T-helper 17 cell (primary cell): Measurements from ENCODE around the gene SLC28A3. TPM values are rescaled to one million over a fixed set of nuclear protein-coding genes. Genes with fewer than 3 reads are reported as not detected.
"Not testable (repeated sequence)": the region's sequence is repeated elsewhere in the genome, so short reads cannot be mapped to it uniquely, and the experiment has no call there.

Source experiments
- ATAC-seq: fragments of 150-1000 bp; cut with Tn5 transposase; 2 replicates; pipeline ENCODE4 v1.10.0; 2021; ENCODE audit warnings: mild to moderate bottlenecking, moderate library complexity
- DNase-seq, 3 donors: peaks; one replicate each; pipeline versions ENCODE4 v3.0.0 to v3.0.0-alpha.2; 2020 to 2021
- H3K9me3 ChIP-seq: one replicate; pipeline ENCODE4 v1.7.0; 2013; ENCODE audit warnings: low read length, mild to moderate bottlenecking; ENCODE audit not compliant: control insufficient read depth, poor library complexity, severe bottlenecking
- H3K27ac Mint-ChIP-seq: one replicate; pipeline ENCODE4 v1.8.0; 2022; ENCODE audit warnings: mild to moderate bottlenecking, moderate library complexity, mixed read lengths
- H3K27me3 Mint-ChIP-seq: one replicate; pipeline ENCODE4 v1.8.0; 2022; ENCODE audit warnings: mixed read lengths
- H3K36me3 Mint-ChIP-seq: one replicate; pipeline ENCODE4 v1.8.0; 2022; ENCODE audit warnings: low read depth, mixed read lengths
- H3K4me1 Mint-ChIP-seq: one replicate; pipeline ENCODE4 v1.8.0; 2022; ENCODE audit warnings: mild to moderate bottlenecking, mixed read lengths
- H3K4me3 Mint-ChIP-seq: one replicate; pipeline ENCODE4 v1.8.0; 2022; ENCODE audit warnings: mild to moderate bottlenecking, moderate library complexity, mixed read lengths
- total RNA-seq, 4 donors: library from RNA in 2 of 4; stranded (reverse) in 2 of 4; gene quantifications; one replicate each; pipeline ENCODE4 v1.2.3 and lab custom pipeline; 2022 to 2026

Gene SLC28A3, protein sequence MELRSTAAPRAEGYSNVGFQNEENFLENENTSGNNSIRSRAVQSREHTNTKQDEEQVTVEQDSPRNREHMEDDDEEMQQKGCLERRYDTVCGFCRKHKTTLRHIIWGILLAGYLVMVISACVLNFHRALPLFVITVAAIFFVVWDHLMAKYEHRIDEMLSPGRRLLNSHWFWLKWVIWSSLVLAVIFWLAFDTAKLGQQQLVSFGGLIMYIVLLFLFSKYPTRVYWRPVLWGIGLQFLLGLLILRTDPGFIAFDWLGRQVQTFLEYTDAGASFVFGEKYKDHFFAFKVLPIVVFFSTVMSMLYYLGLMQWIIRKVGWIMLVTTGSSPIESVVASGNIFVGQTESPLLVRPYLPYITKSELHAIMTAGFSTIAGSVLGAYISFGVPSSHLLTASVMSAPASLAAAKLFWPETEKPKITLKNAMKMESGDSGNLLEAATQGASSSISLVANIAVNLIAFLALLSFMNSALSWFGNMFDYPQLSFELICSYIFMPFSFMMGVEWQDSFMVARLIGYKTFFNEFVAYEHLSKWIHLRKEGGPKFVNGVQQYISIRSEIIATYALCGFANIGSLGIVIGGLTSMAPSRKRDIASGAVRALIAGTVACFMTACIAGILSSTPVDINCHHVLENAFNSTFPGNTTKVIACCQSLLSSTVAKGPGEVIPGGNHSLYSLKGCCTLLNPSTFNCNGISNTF
- total RNA-seq (not detected), total RNA-seq (lab: John Stamatoyannopoulos, UW) (0 reads per million in 2 donors)

DNA sequence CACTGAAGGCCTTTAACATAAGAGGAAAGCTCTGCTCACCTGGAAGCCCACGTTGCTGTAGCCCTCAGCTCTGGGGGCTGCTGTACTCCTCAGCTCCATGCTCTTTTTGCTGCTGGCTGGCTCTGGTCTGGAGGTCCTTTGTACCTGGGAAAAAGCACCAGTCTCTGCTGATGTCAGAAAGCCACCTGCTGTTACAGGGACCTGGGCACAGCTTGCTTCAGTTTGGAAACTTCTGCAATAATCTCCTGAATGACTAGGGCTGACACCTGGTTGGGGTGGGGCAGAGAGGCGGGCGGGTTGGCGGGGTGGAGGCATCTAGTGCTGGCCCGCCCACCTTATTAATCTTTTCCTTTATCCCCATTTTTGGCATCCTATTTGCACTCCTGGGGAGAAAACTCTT, at the start of gene SLC28A3:
Gene SLC28A3 (minus strand): TSS at position 224 of the 400 bp plus-strand sequence. CDS start 125 bp downstream, at position 99.
- ATAC-seq (no peak), DNase-seq (no peak)
- Mint-ChIP-seq H3K36me3 (no peaks in the 10 kb centered on the region), H3K4me1 (no peaks in the 10 kb centered on the region), H3K27ac (no peak within 1 kb of the TSS), H3K27me3 (peaks cover 14% of the 10 kb centered on the region), H3K4me3 (no peak within 1 kb of the TSS)
- H3K9me3 ChIP-seq, result no peaks in the 10 kb centered on the region

DNA sequence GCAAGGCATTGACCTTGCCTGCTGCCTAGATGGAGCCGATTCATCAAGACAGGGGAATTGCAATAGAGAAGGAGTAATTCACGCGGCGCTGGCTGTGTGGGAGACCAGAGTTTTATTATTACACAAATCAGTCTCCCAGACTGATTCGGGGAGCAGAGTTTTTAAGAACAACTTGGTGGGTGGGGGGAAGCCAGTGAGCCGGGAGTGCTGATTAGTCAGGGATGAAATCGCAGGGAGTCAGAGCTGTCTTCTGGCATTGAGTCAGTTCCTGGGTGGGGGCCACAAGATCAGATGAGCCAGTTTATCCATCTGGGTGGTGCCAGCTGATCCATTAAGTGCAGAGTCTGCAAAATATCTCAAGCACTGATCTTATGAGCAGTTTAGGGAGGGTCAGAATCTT, 49.7 kb upstream of the SLC28A3 start:
- ATAC-seq, H3K4me3 Mint-ChIP-seq, H3K27ac Mint-ChIP-seq: not testable (repeated sequence)

DNA sequence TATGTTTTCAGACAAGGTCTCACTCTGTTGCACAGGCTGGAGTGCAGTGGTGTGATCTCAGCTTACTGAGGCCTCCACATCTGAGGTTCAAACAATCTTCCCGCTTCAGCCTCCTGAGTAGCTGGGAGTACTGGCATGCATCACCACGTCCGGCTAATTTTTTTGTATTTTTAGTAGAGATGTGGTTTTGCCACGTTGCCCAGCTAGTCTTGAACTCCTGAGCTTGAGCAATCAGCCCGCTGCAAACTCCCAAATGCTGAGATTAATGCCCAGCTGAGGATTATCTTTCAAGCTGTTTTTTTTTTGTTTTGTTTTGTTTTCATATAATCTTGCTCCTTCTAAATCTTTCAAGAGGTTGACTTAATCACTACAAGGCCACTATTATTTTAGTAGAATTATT, 47.3 kb upstream of the SLC28A3 start:
- Mint-ChIP-seq H3K4me1 (no peaks in the 10 kb centered on the region), H3K36me3 (no peaks in the 10 kb centered on the region), H3K27me3 (peaks cover 32% of the 10 kb centered on the region), H3K4me3 (no peak overlapping the region), H3K27ac (no peak overlapping the region)
- ATAC-seq (no peak), DNase-seq (no peak)
- H3K9me3 ChIP-seq, result no peaks in the 10 kb centered on the region

More for the DNA sequence above, 49.7 kb upstream of the SLC28A3 start:
- not testable (repeated sequence) for H3K9me3 ChIP-seq, H3K4me1 Mint-ChIP-seq, H3K36me3 Mint-ChIP-seq, DNase-seq
- peaks cover 27% of the 10 kb centered on the region for H3K27me3 Mint-ChIP-seq

DNA sequence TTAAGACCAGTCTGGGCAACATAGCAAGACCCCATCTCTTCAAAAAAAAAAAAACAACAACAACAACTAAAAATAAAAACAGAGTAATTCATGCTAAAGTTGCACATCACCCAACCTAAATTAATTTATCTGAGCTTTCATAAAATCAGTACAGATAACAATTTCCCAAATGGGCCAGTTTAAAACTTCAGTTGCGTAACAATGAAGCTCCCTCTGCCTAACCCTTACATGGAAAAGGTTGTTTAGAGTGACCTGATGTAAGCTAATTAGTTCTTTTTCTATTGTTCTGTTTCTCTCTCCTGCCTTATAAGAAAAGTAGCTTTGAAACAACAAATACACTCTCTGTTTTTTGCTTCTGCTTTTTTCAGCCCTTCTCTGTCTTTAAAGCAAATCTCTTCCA, 46.2 kb upstream of the SLC28A3 start:
- Mint-ChIP-seq H3K27ac (no peak overlapping the region), H3K4me3 (no peak overlapping the region), H3K27me3 (peaks cover 32% of the 10 kb centered on the region), H3K36me3 (no peaks in the 10 kb centered on the region), H3K4me1 (no peaks in the 10 kb centered on the region)
- no peaks in the 10 kb centered on the region for H3K9me3 ChIP-seq
- no peak for DNase-seq
- ATAC-seq, result no peak

DNA sequence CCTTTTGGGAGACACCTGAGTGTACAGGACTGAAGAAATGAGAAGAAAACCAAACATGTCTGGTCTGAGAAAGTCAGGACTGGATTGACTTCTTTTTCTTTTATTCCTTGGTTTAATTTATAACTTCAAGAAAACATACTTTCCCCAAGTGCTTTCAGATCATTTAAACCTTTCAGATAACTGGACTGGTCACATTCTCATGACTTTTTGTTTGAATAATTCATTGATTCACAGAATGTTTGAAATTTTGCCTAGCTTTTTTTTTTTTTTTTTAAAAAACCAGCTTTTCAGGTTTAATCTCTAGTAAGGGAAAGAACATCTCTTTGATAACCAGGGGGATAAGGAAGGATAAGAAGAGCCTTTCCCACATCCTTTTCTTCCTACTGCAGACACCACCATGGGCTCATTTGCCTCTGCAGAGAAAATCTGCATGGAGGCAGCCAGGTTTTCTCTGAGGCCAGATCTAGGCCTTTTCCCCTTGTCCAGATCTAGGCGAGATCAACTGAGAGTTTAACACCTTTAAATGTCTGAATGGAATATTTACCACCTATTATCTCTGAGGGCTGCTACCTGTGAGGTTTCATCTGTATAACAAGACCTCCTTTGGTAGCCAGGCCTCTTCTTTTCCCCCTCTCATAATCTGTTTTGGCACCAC, 45.0 kb upstream of the SLC28A3 start:
- ATAC-seq, result no peak
- H3K27ac Mint-ChIP-seq, result no peak overlapping the region
- H3K4me1 Mint-ChIP-seq, result no peaks in the 10 kb centered on the region
- no peak for DNase-seq
- no peaks in the 10 kb centered on the region for H3K36me3 Mint-ChIP-seq
- peaks cover 29% of the 10 kb centered on the region for H3K27me3 Mint-ChIP-seq
- no peaks in the 10 kb centered on the region for H3K9me3 ChIP-seq
- no peak overlapping the region for H3K4me3 Mint-ChIP-seq

DNA sequence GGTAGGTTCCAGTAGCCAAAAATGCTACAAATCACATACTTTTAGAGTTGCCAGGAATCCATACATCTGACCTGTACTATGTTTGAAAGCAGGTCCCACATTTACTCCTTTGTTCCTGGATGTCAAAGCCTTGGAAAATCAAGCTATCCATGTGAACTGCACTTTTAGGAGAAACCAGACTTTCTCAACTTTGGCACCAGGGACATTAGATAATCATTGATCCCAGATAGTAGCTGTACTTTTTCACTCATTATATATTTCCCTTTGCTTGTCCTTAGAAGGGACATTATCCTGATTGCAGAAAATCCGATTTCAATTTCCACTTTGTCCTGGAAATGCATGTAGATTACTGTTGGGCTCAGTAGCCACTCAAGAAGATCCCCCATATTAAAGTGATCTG, 44.1 kb upstream of the SLC28A3 start:
- no peak overlapping the region for H3K4me3 Mint-ChIP-seq
- H3K4me1 Mint-ChIP-seq, result no peaks in the 10 kb centered on the region
- DNase-seq, result no peak
- no peak overlapping the region for H3K27ac Mint-ChIP-seq
- no peak for ATAC-seq
- H3K36me3 Mint-ChIP-seq, result no peaks in the 10 kb centered on the region
- no peaks in the 10 kb centered on the region for H3K9me3 ChIP-seq
- peaks cover 23% of the 10 kb centered on the region for H3K27me3 Mint-ChIP-seq

DNA sequence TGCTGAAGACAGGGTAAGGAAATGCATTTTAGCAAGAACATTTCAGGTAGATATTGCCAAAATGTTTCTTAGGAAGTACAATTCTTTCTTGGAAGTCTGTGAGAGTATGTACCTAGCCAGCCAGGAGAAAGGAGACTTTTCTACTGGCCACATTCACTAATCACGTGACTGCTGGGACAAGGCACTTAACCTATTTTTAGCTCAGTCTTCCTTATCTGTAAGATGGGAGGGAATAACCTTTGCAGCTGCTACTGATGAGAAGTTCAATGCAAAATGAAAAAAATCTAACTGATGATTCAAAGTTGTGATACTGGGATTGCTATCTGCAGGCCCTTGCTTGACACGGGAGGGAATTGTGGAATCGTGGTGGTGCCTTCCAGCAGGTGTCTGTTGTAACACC, 42.6 kb upstream of the SLC28A3 start:
- Mint-ChIP-seq H3K27ac (no peak overlapping the region), H3K4me1 (no peaks in the 10 kb centered on the region), H3K36me3 (no peaks in the 10 kb centered on the region), H3K4me3 (no peak overlapping the region), H3K27me3 (peaks cover 28% of the 10 kb centered on the region)
- no peak for ATAC-seq
- H3K9me3 ChIP-seq, result no peaks in the 10 kb centered on the region
- DNase-seq, result no peak

DNA sequence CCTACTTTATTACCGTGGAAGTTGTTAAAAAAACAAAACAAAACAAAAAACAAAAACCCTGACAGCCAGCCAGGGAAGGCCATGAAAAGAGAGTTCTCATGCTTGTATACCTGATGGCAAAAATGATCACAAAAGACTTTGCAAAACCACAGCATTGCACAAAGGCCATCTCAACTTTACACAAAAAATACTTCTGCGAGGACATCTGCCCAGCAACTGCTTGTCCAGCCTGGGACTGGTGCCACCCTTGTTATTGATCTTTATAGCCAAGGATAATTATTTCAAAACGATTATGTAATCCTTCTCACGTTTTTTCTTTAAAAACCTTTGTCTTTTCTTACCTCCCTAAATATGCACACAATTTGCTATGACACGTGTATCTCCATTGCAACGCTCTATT, 42.2 kb upstream of the SLC28A3 start:
- Mint-ChIP-seq H3K27me3 (peaks cover 28% of the 10 kb centered on the region), H3K4me1 (no peaks in the 10 kb centered on the region)
- ATAC-seq, result no peak

DNA sequence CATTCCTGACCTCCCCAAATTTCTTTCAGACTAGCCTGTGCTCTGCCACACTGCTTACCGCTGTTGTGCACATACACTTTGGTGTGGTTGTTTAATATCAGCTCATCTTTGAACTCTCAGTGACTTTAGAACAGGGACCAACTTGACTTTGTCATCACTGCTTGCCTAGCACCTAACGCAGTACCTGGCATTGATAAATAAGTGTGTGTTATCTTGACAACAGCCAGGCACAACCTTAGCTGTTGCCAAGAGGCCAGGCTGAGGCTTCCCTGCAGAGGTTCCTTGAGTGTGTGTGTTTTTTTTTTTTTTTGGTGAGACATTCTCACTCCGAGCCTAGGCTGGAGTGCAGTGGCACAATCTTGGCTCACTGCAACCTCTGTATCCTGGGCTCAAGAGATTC, 41.0 kb upstream of the SLC28A3 start:
- no peak overlapping the region for H3K27ac Mint-ChIP-seq
- H3K27me3 Mint-ChIP-seq, result peaks cover 28% of the 10 kb centered on the region
- H3K4me3 Mint-ChIP-seq, result no peak overlapping the region
- ATAC-seq, result no peak
- H3K4me1 Mint-ChIP-seq, result no peaks in the 10 kb centered on the region
- H3K9me3 ChIP-seq, result no peaks in the 10 kb centered on the region
- DNase-seq, result no peak
- no peaks in the 10 kb centered on the region for H3K36me3 Mint-ChIP-seq

More for the DNA sequence above, 42.2 kb upstream of the SLC28A3 start:
- H3K36me3 Mint-ChIP-seq, result no peaks in the 10 kb centered on the region
- no peak overlapping the region for H3K27ac Mint-ChIP-seq
- H3K4me3 Mint-ChIP-seq, result no peak overlapping the region
- no peak for DNase-seq
- no peaks in the 10 kb centered on the region for H3K9me3 ChIP-seq

DNA sequence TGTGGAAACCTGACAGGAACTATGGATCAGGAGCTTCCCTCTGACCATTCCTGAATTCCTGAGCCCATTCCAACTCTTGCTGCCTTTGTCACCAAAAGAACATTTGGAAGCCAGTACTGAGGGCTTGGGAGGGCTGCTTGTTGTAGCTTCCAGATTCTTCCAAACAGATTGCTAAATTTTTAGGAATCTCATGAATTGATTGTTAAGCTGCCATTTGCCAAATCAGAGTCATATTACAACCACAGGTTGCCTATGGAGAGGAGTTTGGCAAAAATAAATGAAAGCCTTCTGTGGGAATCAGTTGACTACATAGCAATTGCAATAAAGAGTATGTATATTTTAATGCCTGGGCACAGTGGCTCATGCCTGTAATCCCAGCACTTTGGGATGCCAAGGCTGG, 39.2 kb upstream of the SLC28A3 start:
- Mint-ChIP-seq H3K4me1 (no peaks in the 10 kb centered on the region), H3K36me3 (no peaks in the 10 kb centered on the region), H3K4me3 (no peak overlapping the region), H3K27me3 (peaks cover 40% of the 10 kb centered on the region), H3K27ac (no peak overlapping the region)
- H3K9me3 ChIP-seq, result no peaks in the 10 kb centered on the region
- DNase-seq (no peak), ATAC-seq (no peak)

DNA sequence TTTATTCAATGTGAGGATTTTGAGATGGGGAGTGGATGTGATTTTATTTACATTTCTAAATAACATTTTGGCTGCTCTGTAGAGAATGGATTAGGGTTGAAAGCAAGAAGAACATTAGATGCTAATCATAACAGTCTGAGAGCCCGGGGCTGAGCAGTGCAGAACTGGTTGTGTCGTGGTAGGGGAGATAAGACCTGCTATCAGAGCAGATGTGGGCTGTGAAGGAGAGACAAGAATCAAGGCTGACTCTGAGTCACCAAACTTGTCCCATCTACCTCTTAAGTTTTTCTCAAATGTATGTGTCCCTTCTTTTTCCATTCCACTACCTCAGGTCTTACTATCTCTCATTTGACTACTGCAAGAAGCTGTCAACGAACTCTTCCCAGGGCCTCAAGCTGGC, 35.4 kb upstream of the SLC28A3 start:
- Mint-ChIP-seq H3K27ac (no peak overlapping the region), H3K27me3 (peaks cover 38% of the 10 kb centered on the region), H3K4me1 (no peaks in the 10 kb centered on the region), H3K4me3 (no peak overlapping the region), H3K36me3 (peaks cover 3% of the 10 kb centered on the region)
- DNase-seq (no peak), ATAC-seq (no peak)
- H3K9me3 ChIP-seq, result no peaks in the 10 kb centered on the region

DNA sequence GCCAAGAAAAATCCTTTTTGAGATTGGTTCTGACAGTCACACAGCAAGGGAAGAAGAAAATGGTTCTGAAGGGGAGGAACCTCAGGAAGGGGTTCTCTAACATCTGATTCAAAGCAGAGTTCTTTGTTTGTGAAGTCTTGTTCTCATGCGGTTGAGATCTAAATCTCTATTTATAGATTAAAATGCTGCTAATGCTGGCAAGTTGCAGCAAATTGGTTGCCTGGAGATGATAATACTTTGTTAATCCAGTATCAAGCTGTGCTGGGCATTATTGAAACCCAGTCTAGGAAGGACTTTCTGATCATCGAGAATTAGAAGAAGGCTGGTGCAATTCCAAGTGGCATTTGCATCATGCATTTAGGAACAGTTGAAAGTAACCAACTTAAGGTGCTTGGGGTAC, 34.0 kb upstream of the SLC28A3 start:
- no peaks in the 10 kb centered on the region for H3K9me3 ChIP-seq
- peaks cover 5% of the 10 kb centered on the region for H3K4me1 Mint-ChIP-seq
- no peak overlapping the region for H3K27ac Mint-ChIP-seq
- H3K36me3 Mint-ChIP-seq, result peaks cover 3% of the 10 kb centered on the region
- ATAC-seq (no peak), DNase-seq (no peak)
- H3K27me3 Mint-ChIP-seq, result peaks cover 46% of the 10 kb centered on the region
- no peak overlapping the region for H3K4me3 Mint-ChIP-seq

DNA sequence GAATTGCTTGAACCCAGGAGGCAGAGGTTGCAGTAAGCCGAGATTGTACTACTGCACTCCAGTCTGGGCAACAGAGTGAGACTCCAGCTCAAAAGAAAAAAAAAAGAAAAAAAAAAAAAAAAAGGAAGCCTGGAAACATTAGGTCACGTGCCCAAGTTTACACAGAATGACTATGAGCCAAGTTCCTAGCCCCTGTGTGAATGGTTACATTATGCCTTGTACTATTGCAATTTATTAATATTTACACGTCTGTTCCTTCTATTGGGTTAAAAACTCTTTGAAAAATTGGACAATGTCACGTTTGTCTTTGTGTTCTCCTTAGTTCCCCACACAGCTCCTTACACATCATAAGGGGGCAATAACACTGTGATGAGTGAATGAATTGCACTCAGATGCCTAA, 33.5 kb upstream of the SLC28A3 start:
- no peak for ATAC-seq
- Mint-ChIP-seq H3K27ac (no peak overlapping the region), H3K4me3 (no peak overlapping the region), H3K27me3 (peaks cover 46% of the 10 kb centered on the region), H3K4me1 (peaks cover 5% of the 10 kb centered on the region), H3K36me3 (peaks cover 3% of the 10 kb centered on the region)
- H3K9me3 ChIP-seq, result no peaks in the 10 kb centered on the region
- no peak for DNase-seq
